H1 (cell line): Measurements from ENCODE around the gene PTPRR. TPM values are rescaled to one million over a fixed set of nuclear protein-coding genes. Genes with fewer than 3 reads are reported as not detected.

Experiments used
- CTCF ChIA-PET: fragments of 300-600 bp; sonication (Branson Sonifier 250); formaldehyde crosslinking; loops from one replicate; lab custom pipeline; 2021; ENCODE audit not compliant: partially characterized antibody; lab: Charles Lee
- POLR2A ChIA-PET: fragments of 300-600 bp; sonication (Branson Sonifier 250); formaldehyde crosslinking; loops from one replicate; lab custom pipeline; 2021; ENCODE audit warnings: inconsistent platforms; ENCODE audit not compliant: partially characterized antibody; lab: Charles Lee
- DNase-seq, 2 experiments: peaks; one replicate each; pipeline versions ENCODE4 v3.0.0 to v3.0.0-alpha.2; 2010 to 2022; ENCODE audit warnings: low spot score in 2 of 2, low read depth in 1 of 2, mixed read lengths in 1 of 2
- FAIRE-seq: peaks from 2 replicates; lab custom pipeline; 2011; peaks lifted over from hg19 to GRCh38; lab: Jason Lieb, UNC
- H2AFZ ChIP-seq: 2 replicates; pipeline ENCODE4 v1.8.1; 2012; ENCODE audit warnings: low read length, inconsistent platforms
- H2AK5ac ChIP-seq: 2 replicates; pipeline ENCODE4 v1.6.1; 2013; ENCODE audit warnings: low read depth, low read length
- H2BK120ac ChIP-seq: replicated peaks from 2 replicates; pipeline ENCODE3; 2013; ENCODE audit warnings: low read depth, low read length, inconsistent platforms
- H2BK12ac ChIP-seq: 2 replicates; pipeline ENCODE4 v1.6.1; 2013; ENCODE audit warnings: low read depth, low read length
- H2BK15ac ChIP-seq: 2 replicates; pipeline ENCODE4 v1.6.1; 2013; ENCODE audit warnings: low read length
- H2BK20ac ChIP-seq: 2 replicates; pipeline ENCODE4 v1.6.1; 2013; ENCODE audit warnings: low read length
- H2BK5ac ChIP-seq: 2 replicates; pipeline ENCODE4 v1.6.1; 2013; ENCODE audit warnings: low read depth, low read length
- H3K14ac ChIP-seq: 2 replicates; pipeline ENCODE4 v1.6.1; 2013; ENCODE audit warnings: inconsistent platforms; ENCODE audit not compliant: insufficient read length
- H3K18ac ChIP-seq: 2 replicates; pipeline ENCODE4 v1.6.1; 2013; ENCODE audit warnings: low read length; ENCODE audit errors: extremely low read depth
- H3K23ac ChIP-seq: 2 replicates; pipeline ENCODE4 v1.6.1; 2013; ENCODE audit warnings: inconsistent platforms; ENCODE audit not compliant: insufficient read length
- H3K23me2 ChIP-seq: 2 replicates; pipeline ENCODE4 v1.6.1; 2013; ENCODE audit warnings: low read depth, low read length
- H3K27ac ChIP-seq: 2 replicates; pipeline ENCODE4 v1.6.1; 2011; ENCODE audit warnings: low read depth, low read length, inconsistent platforms
- H3K27me3 ChIP-seq, 4 experiments: replicated peaks in 1 of 4; 1 replicate in 1 of 4; 2 replicates in 3 of 4; pipeline versions ENCODE4 v1.6.1 to v1.8.1; 2011 to 2013; ENCODE audit warnings: low read length in 3 of 4, mild to moderate bottlenecking in 3 of 4, inconsistent platforms in 2 of 4, mixed read lengths in 2 of 4, moderate library complexity in 1 of 4; ENCODE audit not compliant: control insufficient read depth in 3 of 4, insufficient read depth in 3 of 4; ENCODE audit errors: extremely low read depth in 1 of 4
- H3K36me3 ChIP-seq, 4 experiments: 2 replicates each; pipeline versions ENCODE4 v1.6.1 to v1.8.1; 2011 to 2013; ENCODE audit warnings: mild to moderate bottlenecking in 4 of 4, low read length in 3 of 4, moderate library complexity in 2 of 4, control low read depth in 1 of 4, inconsistent platforms in 1 of 4; ENCODE audit not compliant: insufficient read depth in 4 of 4, control insufficient read depth in 2 of 4
- H3K4ac ChIP-seq: replicated peaks from 2 replicates; pipeline ENCODE3; 2013; ENCODE audit warnings: low read length, low read depth, mixed read lengths, inconsistent platforms; ENCODE audit not compliant: insufficient read length
- H3K4me1 ChIP-seq, 4 experiments: replicated peaks in 1 of 4; 1 replicate in 1 of 4; 2 replicates in 3 of 4; pipeline versions ENCODE4 v1.6.1 to v1.8.1; 2011 to 2013; ENCODE audit warnings: low read length in 3 of 4, inconsistent platforms in 2 of 4, mixed read lengths in 1 of 4; ENCODE audit not compliant: insufficient read depth in 4 of 4, control insufficient read depth in 3 of 4
- H3K4me2 ChIP-seq, 2 experiments: 2 replicates each; pipeline versions ENCODE4 v1.6.1 to v1.8.1; 2011 to 2013; ENCODE audit warnings: low read depth in 2 of 2, low read length in 2 of 2, control low read depth in 1 of 2, inconsistent platforms in 1 of 2, mild to moderate bottlenecking in 1 of 2; ENCODE audit not compliant: insufficient read depth in 1 of 2
- H3K4me3 ChIP-seq, 4 experiments: fragments of 200-600, 300-600 bp in 1 of 4; sonication (generic), shearing (Covaris generic), sonication (Bioruptor Twin) in 1 of 4; 2 replicates each; pipeline versions ENCODE4 v1.5.1 to v1.8.1; 2011 to 2016; ENCODE audit warnings: low read length in 4 of 4, low read depth in 3 of 4, control low read depth in 2 of 4, inconsistent platforms in 2 of 4, mild to moderate bottlenecking in 2 of 4, mixed read lengths in 1 of 4, moderate library complexity in 1 of 4; ENCODE audit not compliant: insufficient read depth in 2 of 4; ENCODE audit errors: extremely low read depth in 1 of 4
- H3K56ac ChIP-seq: replicated peaks from 2 replicates; pipeline ENCODE3; 2013; ENCODE audit warnings: low read depth, mild to moderate bottlenecking, mixed read lengths, low read length, inconsistent platforms; ENCODE audit not compliant: insufficient read length
- H3K79me1 ChIP-seq: 2 replicates; pipeline ENCODE4 v1.6.1; 2013; ENCODE audit warnings: low read depth, low read length, control low read depth
- H3K79me2 ChIP-seq, 2 experiments: 2 replicates each; pipeline versions ENCODE4 v1.6.1 to v1.8.1; 2012 to 2013; ENCODE audit warnings: low read length in 2 of 2, mild to moderate bottlenecking in 2 of 2, inconsistent platforms in 1 of 2; ENCODE audit not compliant: insufficient read depth in 2 of 2, control insufficient read depth in 1 of 2
- H3K9ac ChIP-seq, 4 experiments: replicated peaks in 1 of 4; 1 replicate in 1 of 4; 2 replicates in 3 of 4; pipeline versions ENCODE4 v1.6.1 to v1.8.1; 2011 to 2013; ENCODE audit warnings: low read depth in 3 of 4, low read length in 3 of 4, control low read depth in 2 of 4, mild to moderate bottlenecking in 2 of 4, moderate library complexity in 2 of 4, inconsistent platforms in 1 of 4; ENCODE audit errors: extremely low read depth in 1 of 4
- H3K9me3 ChIP-seq, 2 experiments: 2 replicates each; pipeline versions ENCODE4 v1.6.1 to v1.8.1; 2012 to 2013; ENCODE audit warnings: mild to moderate bottlenecking in 2 of 2, moderate library complexity in 2 of 2, control low read depth in 1 of 2, inconsistent platforms in 1 of 2, low read depth in 1 of 2, low read length in 1 of 2, mixed read lengths in 1 of 2; ENCODE audit not compliant: insufficient read depth in 2 of 2
- H4K20me1 ChIP-seq, 2 experiments: replicated peaks in 1 of 2; 2 replicates each; pipeline versions ENCODE3 to v1.8.1; 2011 to 2013; ENCODE audit warnings: inconsistent platforms in 2 of 2, low read length in 2 of 2, mild to moderate bottlenecking in 1 of 2; ENCODE audit not compliant: insufficient read depth in 2 of 2, control insufficient read depth in 1 of 2
- H4K5ac ChIP-seq: 2 replicates; pipeline ENCODE4 v1.6.1; 2013; ENCODE audit warnings: low read length, low read depth, mixed read lengths, inconsistent platforms; ENCODE audit not compliant: insufficient read length
- H4K8ac ChIP-seq: 2 replicates; pipeline ENCODE4 v1.8.0; 2013; ENCODE audit warnings: mild to moderate bottlenecking, moderate library complexity, low read length, inconsistent platforms; ENCODE audit not compliant: insufficient read depth; ENCODE audit errors: extremely low read depth
- H4K91ac ChIP-seq: replicated peaks from 2 replicates; pipeline ENCODE3; 2013; ENCODE audit warnings: low read length, mixed read lengths, inconsistent platforms; ENCODE audit not compliant: insufficient read length
- BACH1 ChIP-seq: IDR thresholded peaks from 2 replicates; pipeline ENCODE4 v1.6.1; 2012; ENCODE audit warnings: low read length, improper control_type of control experiment
- CBX8 ChIP-seq: fragments of 300-800, 300-1000 bp; sonication (generic); IDR thresholded peaks from 2 replicates; pipeline ENCODE4 v1.7.1; 2016; ENCODE audit warnings: low read depth, low read length, borderline replicate concordance
- GTF2F1 ChIP-seq: IDR thresholded peaks from 2 replicates; pipeline ENCODE4 v1.6.1; 2012; ENCODE audit warnings: low read depth, low read length, improper control_type of control experiment, borderline replicate concordance
- NANOG ChIP-seq: IDR thresholded peaks from 2 replicates; pipeline ENCODE4 v1.6.1; 2011; ENCODE audit warnings: low read length, low read depth, mild to moderate bottlenecking, inconsistent platforms; ENCODE audit not compliant: insufficient read depth, poor library complexity, severe bottlenecking
- NRF1 ChIP-seq: IDR thresholded peaks from 2 replicates; pipeline ENCODE4 v1.6.1; 2011; ENCODE audit warnings: mild to moderate bottlenecking, low read depth, low read length, improper control_type of control experiment
- PHF8 ChIP-seq: fragments of 200-600 bp; sonication (generic); conservative IDR thresholded peaks from 2 replicates; pipeline ENCODE4 v1.7.1; 2012; ENCODE audit warnings: low read depth, mild to moderate bottlenecking, inconsistent platforms, low read length, moderate library complexity
- POLR2AphosphoS5 ChIP-seq: IDR thresholded peaks from 2 replicates; pipeline ENCODE4 v1.6.1; 2011; ENCODE audit warnings: low read depth, low read length
- SAP30 ChIP-seq: fragments of 300-600 bp; sonication (generic); IDR thresholded peaks from 2 replicates; pipeline ENCODE4 v1.7.1; 2012; ENCODE audit warnings: low read length, moderate library complexity, mild to moderate bottlenecking, inconsistent platforms; ENCODE audit not compliant: insufficient read depth, insufficient replicate concordance
- SIX5 ChIP-seq: IDR thresholded peaks from 2 replicates; pipeline ENCODE4 v1.6.1; 2011; ENCODE audit warnings: mild to moderate bottlenecking, low read depth, low read length
- TAF1 ChIP-seq: IDR thresholded peaks from 2 replicates; pipeline ENCODE4 v1.6.1; 2011; ENCODE audit warnings: mild to moderate bottlenecking, low read depth, low read length
- TCF12 ChIP-seq: IDR thresholded peaks from 2 replicates; pipeline ENCODE4 v1.6.1; 2011; ENCODE audit warnings: low read depth, mild to moderate bottlenecking, low read length
- USF2 ChIP-seq: IDR thresholded peaks from 2 replicates; pipeline ENCODE4 v1.6.1; 2011; ENCODE audit warnings: low read length, improper control_type of control experiment
- YY1 ChIP-seq: IDR thresholded peaks from 2 replicates; pipeline ENCODE4 v1.6.1; 2011; ENCODE audit warnings: low read depth, mild to moderate bottlenecking, low read length
- WGBS, 2 experiments: shearing (Covaris generic) in 1 of 2; methylation state at CpG; one replicate each; pipeline versions ENCODE4 v1.1.6 to v1.1.7; 2013 to 2015; ENCODE audit warnings: low lambda C conversion rate in 2 of 2, mixed read lengths in 2 of 2, inconsistent platforms in 1 of 2, low coverage in 1 of 2, missing lambda C conversion rate in 1 of 2; ENCODE audit not compliant: insufficient replicate concordance in 2 of 2, insufficient coverage in 1 of 2, insufficient read length in 1 of 2; ENCODE audit errors: extremely low coverage in 1 of 2, missing lambda C conversion rate in 1 of 2; 5-methylcytosine and 5-hydroxymethylcytosine counted together
- polyA plus RNA-seq, 7 experiments: library from polyadenylated mRNA; depleted of rRNA in 3 of 7; stranded (reverse) in 5 of 7; unstranded in 2 of 7; fragments of >200 nt in 5 of 7; fragments of 200-250 nt in 2 of 7; gene quantifications; 1 replicate in 5 of 7; 2 replicates in 1 of 7; 4 replicates in 1 of 7; pipeline versions ENCODE4 v1.2.1 to v1.2.3, GENCODE V29; 2011 to 2013; ENCODE audit warnings: missing spikeins in 2 of 7, mixed read lengths in 2 of 7
- total RNA-seq: library from RNA; stranded (reverse); fragmentation: NEBNext Ultra II Directional; extraction: Animal tissue kit (Norgen Biotek cat#: 25700); gene quantifications from 2 replicates; pipeline ENCODE4 v1.2.1, GENCODE V29; 2021

Gene PTPRR
- total and polyA plus RNA-seq, 2 of the 8 experiments (the other 6 are each of a cell fraction or from before 2014, with no cell fraction given) = 0.07 to 0.35 TPM

GRCh38 chr12:70648191-70648590 lies 272.3 kb downstream of the PTPRR start:
- ChIA-PET CTCF (interaction anchor here (0.7 kb wide), 1 partner anchor 17 kb away, joined by 3 read pairs; no protein-coding TSS in a partner anchor), POLR2A (interaction anchor here (0.7 to 0.9 kb wide), 2 partner anchors 10 to 48 kb away, joined by 3 read pairs; no protein-coding TSS in a partner anchor)
- no peak overlapping the region for H3K18ac ChIP-seq
- no peak overlapping the region for H4K8ac ChIP-seq
- H3K36me3 ChIP-seq = no peaks in the 10 kb centered on the region
- H4K20me1 ChIP-seq = no peaks in the 10 kb centered on the region
- H3K9ac ChIP-seq = peak overlapping the region in 1 of 4 experiments; percentile 34; a peak in 1 of 7 replicates
- peaks cover 3 to 13% (median 6%) of the 10 kb centered on the region in 4 experiments; a peak in 5 of 7 replicates for H3K4me1 ChIP-seq
- 96% methylated on average over 2 of the region's 2 CpGs; no CpG with 5 or more reads in 1 of the 2 experiments for WGBS, 2 experiments
- no peak overlapping the region for H3K14ac ChIP-seq
- no peak overlapping the region for H2BK12ac ChIP-seq
- no peak overlapping the region for H3K4me2 ChIP-seq
- no peaks in the 10 kb centered on the region for H3K9me3 ChIP-seq
- H3K4ac ChIP-seq = no peak overlapping the region
- FAIRE-seq = no peak
- no peak overlapping the region for H2AK5ac ChIP-seq
- H3K79me1 ChIP-seq = no peaks in the 10 kb centered on the region
- no peak overlapping the region for H2AFZ ChIP-seq
- no peak overlapping the region for H3K4me3 ChIP-seq
- no peak overlapping the region for H2BK5ac ChIP-seq
- no peaks in the 10 kb centered on the region for H3K23me2 ChIP-seq
- no peak overlapping the region for H2BK15ac ChIP-seq
- no peak overlapping the region for H3K23ac ChIP-seq
- no peak overlapping the region for H3K27ac ChIP-seq
- DNase-seq = no peak
- no peak overlapping the region for H3K56ac ChIP-seq
- no peak overlapping the region for H4K5ac ChIP-seq
- no peaks in the 10 kb centered on the region for H3K79me2 ChIP-seq
- no peak overlapping the region for H2BK20ac ChIP-seq
- H3K27me3 ChIP-seq = no peaks in the 10 kb centered on the region
- H2BK120ac ChIP-seq = no peak overlapping the region
- TF ChIP-seq USF2 (no peak), SAP30 (no peak), BACH1 (no peak), CBX8 (no peak), TCF12 (no peak), GTF2F1 (no peak), SIX5 (no peak), NRF1 (no peak), NANOG (no peak), YY1 (no peak), PHF8 (no peak), TAF1 (no peak), POLR2AphosphoS5 (no peak)
- no peak overlapping the region for H4K91ac ChIP-seq
